GM19351 (cell line): ENCODE data around the gene LAMA2.
"Not testable (repeated sequence)": the region's sequence is repeated elsewhere in the genome, so short reads cannot be mapped to it uniquely, and the experiment has no call there.

Experiments used
- ATAC-seq: cut with Tn5 transposase; IDR thresholded peaks from one replicate; pipeline ENCODE4 v1.9.1; 2021; ENCODE audit warnings: mild to moderate bottlenecking, moderate library complexity; ENCODE audit not compliant: unreplicated experiment

LAMA2 gene

GRCh38 chr6:129164032-129164431, 281.1 kb downstream of the LAMA2 start:
- ATAC-seq: no peak

- not testable (repeated sequence) for ATAC-seq
These were observed 289.5 kb downstream of the LAMA2 start for GRCh38 chr6:129172279-129172995.

DNA sequence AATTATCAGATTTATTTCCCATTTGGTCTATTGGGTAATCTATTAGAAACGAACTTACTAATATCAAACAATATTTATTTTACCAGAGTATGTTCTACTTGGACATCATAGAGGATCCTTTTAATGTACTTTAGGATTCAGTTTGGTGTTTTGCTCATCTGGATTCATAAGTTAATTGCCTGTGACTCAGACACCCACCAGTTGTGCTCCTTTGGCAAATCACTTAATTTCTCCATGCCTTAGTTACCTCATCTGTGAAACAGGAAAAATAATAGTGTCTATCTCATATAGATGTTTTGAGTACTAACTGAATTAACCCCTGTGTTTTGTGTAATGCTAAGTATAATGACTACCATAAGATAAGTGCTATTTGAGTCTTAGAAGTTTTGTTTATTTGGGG, 292.1 kb downstream of the LAMA2 start:
- no peak for ATAC-seq

DNA sequence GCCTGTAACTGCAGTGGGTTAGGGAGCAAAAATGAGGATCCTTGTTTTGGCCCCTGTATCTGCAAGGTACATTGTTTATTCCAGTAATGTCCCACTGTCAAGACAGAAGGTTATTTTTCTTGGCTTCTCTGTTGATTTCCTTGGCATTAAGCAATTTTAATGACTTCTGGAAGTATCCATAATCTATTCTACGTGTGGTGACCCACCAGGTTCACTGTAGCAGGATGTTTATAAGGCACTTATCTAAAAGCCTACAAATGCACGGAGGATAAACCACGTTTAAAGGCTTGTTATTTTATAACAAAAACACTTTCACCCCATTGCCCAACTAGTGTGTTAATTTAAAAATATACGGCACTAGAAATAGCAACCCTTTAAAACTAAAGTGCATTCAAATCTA, 294.9 kb downstream of the LAMA2 start:
- no peak for ATAC-seq

DNA sequence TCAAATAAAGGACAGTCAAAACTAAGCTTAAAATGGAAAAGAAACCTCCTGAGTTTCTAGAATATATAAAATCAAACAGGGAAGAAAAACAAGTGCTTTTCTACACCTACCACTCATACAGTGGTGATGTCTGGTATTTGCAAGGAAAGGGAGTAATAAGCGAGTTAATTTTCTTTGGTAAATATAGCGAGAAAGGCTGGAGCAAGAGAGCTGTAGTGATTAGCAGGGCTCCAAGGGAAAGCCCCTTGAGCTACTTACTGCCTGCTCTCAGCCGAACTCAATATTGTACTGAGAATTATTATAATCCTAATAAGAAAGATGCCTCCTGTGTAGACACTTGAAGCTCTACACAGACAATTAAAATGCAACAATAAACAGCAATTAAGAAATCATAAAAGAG, 296.3 kb downstream of the LAMA2 start:
- no peak for ATAC-seq

GRCh38 chr6:129181001-129181400, 298.1 kb downstream of the LAMA2 start:
- no peak for ATAC-seq

DNA sequence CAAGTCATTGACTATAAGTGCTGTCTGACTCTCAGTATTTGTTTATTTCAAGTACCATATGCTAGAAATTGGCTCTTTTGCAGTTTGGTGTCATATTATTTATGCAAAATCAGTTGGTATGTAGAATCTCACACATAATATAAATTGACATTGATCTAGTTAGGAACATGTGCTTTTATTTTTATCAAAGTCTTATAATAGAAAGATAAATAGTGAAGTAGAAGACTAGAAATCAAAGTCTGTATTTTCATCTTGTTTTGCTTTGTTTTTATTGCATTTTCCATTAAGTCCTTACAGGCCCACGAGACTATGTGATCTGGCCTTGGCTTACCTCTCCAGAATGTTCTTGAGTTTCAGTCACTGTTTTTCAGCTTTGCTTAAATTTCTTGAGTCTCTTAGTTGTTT, 300.3 kb downstream of the LAMA2 start:
- no peak for ATAC-seq

DNA sequence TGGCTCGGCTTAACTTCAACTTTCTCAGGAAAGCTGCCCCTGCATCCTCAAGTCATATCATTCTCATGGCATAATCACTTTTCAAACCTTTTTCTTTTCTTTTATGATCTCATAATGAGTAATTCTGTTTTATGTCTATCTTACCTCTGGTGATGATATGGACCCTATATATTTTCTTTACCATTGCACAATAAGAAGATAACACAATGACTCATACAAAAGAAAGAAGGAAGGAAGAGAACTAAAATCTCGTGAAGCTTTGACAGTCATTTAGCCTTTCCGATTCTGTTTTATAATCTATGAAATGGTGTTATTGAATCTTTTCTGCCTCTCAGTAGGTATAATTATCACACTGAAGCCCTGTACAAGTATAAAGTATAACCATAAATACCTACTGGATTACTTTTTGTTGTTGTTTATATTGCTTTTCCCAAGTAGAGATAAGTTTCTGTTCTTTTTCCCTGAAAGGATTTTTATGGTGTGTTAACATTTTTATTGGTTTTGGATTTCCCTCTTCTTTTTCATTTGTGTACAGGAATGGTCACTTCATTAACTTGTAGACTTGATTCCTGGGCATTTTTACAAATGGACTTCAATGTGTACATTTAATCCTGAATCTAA, 300.9 kb downstream of the LAMA2 start:
- ATAC-seq: no peak

- no peak for ATAC-seq
These were observed 301.4 kb downstream of the LAMA2 start for GRCh38 chr6:129184324-129184723.

DNA sequence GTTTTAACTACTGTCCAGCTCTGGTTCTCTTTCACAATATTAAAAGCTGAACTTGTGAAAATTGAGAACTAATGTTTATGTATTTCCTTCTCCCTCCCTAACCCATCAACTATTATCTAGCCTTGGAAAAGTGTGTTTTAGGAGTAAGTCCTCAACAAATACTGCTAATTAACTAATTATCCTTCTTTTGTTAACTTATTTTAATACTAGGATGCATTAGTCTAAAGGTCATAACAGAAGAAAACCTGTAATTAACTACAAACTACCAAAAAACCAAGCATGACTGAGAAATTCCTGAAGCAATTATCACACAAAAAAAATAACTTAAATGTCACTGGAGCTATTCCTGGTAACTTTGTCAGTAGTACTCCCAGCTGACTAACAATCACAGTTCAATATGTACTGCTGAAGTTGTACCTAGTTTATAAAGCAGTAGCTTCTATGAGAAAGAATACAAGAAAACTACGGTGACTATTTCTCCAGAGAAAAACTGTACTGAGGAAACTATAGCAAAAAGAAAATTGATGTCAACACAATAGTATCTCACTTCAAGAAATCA, 301.9 kb downstream of the LAMA2 start:
- ATAC-seq: no peak

GRCh38 chr6:129186988-129187387, 304.1 kb downstream of the LAMA2 start:
- ATAC-seq: no peak

DNA sequence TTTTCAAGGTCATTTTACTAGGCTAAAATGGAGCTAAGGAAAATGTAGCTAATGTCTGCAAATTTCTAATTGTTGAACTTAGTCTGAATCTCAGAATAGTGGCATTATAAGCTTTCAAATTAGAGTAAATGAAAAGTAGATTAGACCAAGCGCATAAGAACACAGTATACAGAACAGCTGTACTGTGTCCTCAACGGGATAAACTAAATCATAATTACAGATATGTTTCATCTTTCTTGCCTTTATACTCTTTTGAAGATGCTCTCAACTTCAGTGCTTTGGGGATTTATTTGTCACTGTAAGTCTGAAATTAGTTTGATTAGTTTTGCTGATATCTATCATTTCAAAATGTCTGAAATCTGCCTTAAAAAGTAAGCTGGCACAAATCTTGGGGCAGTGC, 305.4 kb downstream of the LAMA2 start:
- ATAC-seq: no peak

- ATAC-seq: no peak
These were observed 305.9 kb downstream of the LAMA2 start for GRCh38 chr6:129188795-129189194.

- ATAC-seq: no peak
These were observed 306.3 kb downstream of the LAMA2 start for GRCh38 chr6:129189266-129189665.

DNA sequence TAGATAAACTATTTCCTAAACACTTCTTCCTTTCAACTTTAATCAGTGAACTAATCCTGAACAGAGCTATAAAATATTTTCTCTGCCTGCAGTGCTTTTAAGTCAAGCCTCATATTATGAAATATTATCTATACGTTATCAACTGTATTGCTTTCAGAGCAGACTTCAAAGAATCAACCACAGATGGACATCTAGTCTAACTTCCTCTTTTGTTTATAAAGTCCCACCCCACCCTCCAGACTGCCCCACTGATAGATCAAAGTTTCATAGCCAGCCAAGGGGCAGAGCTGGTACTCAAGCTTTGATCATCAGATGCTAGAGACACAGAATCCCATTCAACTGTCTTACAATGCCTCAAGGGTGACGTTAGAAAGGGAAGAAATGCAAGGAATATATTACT, 308.3 kb downstream of the LAMA2 start:
- ATAC-seq: no peak

DNA sequence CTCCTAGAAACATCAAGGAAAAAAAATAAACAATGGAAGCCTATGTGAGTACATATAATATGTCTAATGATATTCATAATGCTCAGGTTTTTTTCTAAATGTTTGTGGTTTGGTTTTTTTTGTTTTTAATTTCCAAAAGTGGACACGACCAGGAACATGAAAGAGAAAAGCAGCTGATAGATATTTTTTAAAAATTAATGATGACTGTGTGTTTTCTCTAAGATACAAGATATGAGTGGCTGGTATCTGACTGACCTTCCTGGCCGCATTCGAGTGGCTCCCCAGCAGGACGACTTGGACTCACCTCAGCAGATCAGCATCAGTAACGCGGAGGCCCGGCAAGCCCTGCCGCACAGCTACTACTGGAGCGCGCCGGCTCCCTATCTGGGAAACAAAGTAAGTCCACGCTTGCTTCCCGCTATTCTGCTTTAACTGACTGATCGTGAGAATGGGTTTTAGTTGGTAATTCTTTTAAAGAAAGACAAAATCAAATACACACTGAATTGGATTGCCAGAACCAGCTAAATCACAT, 309.6 kb downstream of the LAMA2 start:
- ATAC-seq: no peak

- no peak for ATAC-seq
These were observed 311.5 kb downstream of the LAMA2 start for GRCh38 chr6:129194306-129194941.

DNA sequence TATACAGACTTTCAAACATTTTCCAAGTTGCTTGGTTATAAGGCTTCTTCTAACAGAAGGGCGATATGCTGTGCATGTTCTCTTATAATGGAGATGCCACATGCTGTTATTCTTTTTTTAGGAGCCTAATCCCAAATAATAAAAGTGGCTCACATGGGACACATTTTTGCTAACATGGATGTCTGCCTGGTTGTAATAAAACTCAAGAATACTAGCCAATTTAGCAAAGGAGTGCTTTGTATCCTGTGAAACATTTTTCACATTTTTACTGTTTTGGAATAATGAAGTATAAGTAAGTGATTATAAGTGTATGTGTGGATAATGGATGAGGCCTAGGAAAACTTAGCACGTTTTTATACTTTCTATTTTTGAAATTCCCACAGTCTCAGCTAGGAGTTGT, 312.2 kb downstream of the LAMA2 start:
- no peak for ATAC-seq

- no peak for ATAC-seq
These were observed 312.7 kb downstream of the LAMA2 start for GRCh38 chr6:129195643-129196042.

GRCh38 chr6:129197154-129197553, 314.2 kb downstream of the LAMA2 start:
- no peak for ATAC-seq

DNA sequence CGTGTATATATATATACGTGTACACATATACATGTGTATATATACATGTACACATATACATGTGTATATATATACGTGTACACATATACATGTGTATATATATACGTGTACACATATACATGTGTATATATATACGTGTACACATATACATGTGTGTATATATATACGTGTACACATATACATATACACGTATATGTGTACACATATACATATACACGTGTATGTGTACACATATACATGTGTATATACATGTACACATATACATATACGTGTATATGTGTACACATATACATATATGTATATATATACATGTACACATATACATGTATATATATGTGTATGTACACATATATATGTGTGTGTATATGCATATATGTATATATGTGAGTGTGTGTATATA, 317.2 kb downstream of the LAMA2 start:
- no peak for ATAC-seq
